HG03565 (cell line): Measurements from ENCODE around the gene JSRP1.

Source experiments
- ATAC-seq: cut with Tn5 transposase; IDR thresholded peaks from one replicate; pipeline ENCODE4 v1.9.1; 2021; ENCODE audit warnings: mild to moderate bottlenecking, moderate library complexity; ENCODE audit not compliant: unreplicated experiment

JSRP1 gene

DNA sequence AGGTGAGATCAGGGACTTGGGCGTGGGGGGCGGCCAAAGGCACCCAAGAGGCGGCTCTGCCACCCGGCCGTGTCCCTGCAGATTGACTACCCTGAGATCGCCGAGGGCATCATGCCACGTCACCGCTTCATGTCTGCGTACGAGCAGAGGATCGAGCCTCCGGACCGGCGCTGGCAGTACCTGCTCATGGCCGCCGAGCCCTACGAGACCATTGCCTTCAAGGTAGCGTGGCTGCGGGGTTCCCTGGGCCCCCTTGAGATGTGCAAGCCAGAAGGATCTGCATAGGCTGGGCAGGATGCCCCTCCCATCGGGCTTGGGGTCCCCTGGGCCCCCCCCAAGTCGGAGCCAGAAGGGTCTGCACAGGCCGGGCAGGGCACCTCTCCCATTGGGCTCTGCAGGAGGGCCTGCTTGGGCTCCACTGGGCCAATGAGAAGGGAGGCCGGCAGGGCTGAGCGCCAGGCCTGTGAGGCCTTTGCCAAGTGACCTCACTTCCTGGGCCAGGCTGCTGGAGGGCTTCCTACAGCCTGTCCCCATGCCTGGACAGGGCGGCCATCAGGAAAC, 9.3 kb downstream of the JSRP1 start:
- ATAC-seq = no peak

DNA sequence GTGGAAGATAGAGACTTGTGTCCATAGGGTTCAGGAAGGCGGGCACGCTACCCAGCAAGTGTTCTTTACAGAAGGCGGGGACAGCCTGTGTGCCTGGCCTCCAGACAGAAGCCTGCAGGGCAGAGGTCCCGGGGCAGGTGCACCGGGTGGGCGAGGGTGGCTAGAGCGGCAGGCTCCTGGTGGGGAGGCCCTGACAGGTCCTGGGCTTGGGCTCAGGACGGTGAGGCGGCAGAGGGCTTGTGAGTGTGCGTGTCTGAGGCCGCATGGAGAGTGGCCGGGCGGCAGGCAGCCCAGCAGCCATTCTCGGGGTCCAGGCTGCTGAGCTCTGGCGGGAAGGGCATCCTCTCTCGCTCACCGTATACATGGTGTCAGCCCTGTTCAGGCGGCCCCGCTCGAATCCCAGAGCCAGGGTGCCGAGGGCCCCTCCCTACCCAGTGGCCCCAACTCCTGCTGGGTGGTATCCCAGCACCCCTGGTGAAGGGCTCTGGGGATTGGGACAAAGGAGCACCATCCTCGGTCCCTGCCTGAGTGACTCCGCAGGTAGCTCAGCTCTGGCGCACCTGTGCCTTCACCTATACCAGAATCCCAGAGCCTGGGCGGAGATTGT, 10.1 kb downstream of the JSRP1 start:
- ATAC-seq = no peak

DNA sequence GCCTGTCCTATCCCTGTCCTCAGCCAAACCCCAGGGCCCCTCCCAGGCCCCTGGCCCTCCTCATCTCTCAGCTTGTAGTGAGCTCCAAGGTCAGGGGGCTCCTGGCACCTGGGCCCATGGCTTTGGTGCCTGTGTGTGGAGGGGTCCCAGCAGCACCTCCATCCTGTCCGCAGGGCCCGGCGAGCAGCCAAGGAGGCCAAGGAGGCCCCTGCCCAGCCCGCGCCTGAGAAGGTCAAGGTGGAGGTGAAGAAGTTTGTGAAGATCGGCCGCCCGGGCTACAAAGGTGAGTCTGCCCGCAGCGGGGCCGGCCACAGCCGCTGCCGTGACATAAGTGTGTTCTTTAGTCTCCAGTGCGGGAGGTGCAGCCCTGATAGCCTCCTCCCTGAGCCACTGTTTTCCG, 10.9 kb downstream of the JSRP1 start:
- no peak for ATAC-seq

GRCh38 chr19:2244486-2244885, 11.7 kb downstream of the JSRP1 start:
- ATAC-seq = no peak

DNA sequence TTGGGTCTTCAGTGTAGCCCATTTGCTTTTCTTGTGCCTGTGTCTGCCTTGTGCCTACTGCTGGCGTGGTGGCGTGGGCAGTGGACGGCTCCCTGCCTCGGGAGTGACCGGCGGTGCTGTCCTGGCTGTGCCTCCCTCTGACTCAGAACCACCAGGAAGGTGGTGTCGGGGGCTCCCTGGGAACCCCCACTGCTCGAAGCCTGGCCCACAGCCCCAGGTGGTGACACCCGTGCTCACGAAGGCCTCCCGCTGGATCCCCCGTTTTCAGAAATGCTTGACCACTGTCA, 12.1 kb downstream of the JSRP1 start:
- ATAC-seq = no peak

DNA sequence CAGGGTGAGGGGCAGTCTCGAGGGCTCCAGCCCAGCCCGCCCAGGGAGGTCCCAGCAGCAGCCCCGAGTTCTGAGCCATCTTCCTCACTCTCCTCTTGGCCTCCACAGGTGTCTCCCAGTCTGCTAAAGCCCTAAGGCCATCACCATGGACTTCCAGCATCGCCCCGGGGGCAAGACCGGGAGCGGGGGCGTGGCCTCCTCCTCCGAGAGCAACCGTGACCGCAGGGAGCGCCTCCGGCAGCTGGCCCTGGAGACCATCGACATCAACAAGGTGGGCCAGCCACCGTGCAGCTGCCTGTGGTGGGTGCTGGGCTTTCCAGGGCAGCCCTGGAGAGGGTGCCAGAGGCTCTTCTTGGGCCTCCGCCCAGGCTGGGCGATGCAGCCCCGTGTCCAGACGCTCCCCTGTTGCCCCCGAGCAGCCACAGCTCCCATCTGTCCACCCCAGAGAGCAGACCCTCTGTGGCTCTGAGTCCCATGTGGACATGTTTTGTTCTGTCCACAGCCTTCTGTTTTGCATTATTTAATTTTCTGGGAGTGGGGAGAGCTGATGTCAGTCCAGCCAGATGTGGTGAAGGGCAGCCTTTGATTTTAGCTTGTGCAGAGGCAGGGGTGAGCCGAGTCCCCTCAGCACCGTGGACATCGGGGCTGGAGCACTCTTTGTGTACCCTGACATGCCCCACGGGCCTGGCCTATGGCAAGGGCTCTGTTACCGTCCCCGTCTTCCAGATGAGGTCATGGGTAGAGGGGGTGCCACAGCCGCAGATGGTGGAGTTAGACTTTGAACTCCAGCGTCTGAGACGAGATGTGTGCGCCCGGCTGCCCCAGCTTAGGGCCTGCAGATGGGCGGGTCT, 12.7 kb downstream of the JSRP1 start:
- no peak for ATAC-seq

DNA sequence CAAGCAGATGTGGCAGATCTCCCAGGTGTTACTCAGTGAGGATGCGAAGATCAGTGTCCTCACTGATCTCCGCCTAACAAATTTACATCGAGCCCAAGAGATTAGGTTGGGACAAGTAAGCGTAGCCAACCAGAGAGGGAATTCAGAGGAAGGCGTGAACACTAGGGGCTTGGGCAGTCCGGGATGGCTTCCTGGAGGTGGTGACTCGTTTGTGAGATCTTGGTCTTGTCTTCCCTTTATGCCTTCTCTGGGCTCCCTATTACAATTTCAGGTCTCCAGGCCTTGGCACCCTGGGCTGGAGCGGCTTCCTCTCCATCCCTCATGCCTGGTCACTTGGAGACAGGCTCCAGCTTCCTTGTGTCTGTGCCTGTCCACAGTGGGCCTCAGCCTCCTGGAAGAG, 13.4 kb downstream of the JSRP1 start:
- ATAC-seq = no peak

DNA sequence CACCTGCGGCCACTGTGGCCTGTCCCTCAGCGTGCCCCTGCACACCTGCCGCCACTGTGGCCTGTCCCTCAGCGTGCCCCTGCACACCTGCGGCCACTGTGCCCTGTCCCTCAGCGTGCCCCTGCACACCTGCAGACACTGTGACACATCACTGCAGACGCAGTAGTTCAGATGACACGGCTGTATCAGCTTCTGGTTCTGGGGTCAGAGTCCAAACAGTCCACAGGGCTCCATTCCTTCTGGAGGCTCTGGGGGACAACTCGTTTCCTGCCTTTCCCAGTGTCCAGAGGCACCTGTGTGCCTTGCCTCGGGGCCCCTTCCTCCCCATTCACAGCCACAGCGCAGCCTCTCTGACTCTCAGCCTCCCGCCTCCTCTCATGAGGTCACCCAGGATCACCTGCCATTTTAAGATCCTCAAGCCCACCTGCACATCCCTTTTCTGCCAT, 14.1 kb downstream of the JSRP1 start:
- no peak for ATAC-seq

DNA sequence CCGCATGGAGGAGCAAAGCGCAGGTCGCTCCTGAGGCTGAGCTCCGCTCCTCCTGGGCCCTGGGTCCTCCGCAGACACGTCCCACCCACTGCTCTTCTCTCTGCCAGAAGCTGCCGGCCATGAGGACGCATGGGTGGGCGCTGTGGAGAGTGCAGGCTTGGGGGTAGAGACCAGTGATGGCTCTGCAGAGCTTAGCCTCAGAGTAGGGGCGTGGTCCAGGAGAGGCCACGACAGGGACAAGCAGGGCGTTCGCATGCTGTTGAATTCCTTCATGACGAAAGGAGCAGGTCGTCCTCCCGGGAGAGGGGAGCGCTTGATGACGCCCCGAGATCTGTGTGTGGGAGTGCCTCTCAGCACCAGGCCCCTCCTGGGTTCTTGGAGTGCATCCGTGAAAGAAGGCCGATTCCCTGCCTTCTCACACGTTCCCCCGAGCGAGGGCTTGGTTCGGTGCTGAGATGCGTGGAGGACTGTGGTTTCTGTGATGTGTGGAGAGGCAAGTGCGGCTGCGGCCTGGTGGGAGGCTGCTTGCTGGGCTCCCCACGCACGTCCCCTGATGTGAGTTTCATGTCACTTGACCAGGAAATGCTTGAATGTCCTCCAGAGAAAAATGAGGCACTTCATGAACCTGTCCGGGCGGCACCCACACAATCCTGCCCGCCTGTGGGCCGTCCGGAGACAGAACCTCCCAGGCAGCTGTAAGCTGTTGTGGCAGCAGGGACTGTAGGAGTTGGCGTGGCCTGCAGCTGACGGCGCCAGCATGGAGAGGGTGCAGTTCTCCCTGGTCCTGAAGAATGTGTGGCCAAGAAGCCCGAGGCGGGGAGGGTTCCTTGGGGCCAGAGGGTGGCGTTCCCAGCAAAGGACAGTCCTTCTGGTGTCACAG, 15.1 kb downstream of the JSRP1 start:
- no peak for ATAC-seq

- no peak for ATAC-seq
These were observed 16.1 kb downstream of the JSRP1 start for GRCh38 chr19:2239771-2240770.

DNA sequence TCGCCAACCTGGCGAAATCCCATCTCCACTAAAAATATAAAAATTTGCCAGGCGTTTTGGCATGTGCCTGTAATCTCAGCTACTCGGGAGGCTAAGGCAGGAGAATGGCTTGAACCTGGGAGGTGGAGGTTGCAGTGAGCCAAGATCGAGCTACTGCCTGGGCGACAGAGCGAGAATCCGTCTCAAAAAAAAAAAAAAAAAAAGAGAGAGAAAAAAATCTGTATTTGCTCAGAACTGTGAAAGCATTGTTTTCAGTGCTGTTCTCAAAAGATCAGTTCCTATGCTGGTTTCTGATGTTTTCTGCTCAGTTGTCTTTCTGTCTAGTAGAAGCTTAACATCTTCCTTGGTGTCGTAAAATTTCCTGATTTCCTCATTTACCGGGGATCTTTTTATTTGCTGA, 17.0 kb downstream of the JSRP1 start:
- no peak for ATAC-seq

- ATAC-seq = no peak
These were observed 18.4 kb downstream of the JSRP1 start for GRCh38 chr19:2237869-2238153.

- no peak for ATAC-seq
These were observed 19.0 kb downstream of the JSRP1 start for GRCh38 chr19:2237051-2237868.

- peak; percentile 65 for ATAC-seq
These were observed 19.7 kb downstream of the JSRP1 start, which contains the start of the genes PLEKHJ1 and SF3A2 for GRCh38 chr19:2236314-2237050. Gene PLEKHJ1, minus strand, starts transcription at chr19:2236329. Its CDS starts 81 bp downstream, at chr19:2236248. Gene SF3A2, plus strand, starts transcription at chr19:2236824. Its CDS starts 6,595 bp downstream, at chr19:2243419.

DNA sequence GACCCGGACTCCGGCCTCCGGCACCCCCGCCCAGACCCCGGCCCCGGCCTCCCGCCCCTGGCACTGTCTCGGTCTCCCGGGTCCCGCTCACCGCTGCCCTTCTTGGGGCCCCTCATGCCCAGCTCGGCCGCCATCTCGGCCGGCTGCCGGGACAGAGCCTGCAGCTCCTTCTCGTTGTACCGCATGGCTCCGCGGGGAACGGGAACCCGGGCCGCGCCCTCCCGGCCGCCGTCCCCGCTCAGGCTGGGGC, 20.2 kb downstream of the JSRP1 start:
- ATAC-seq = no peak

DNA sequence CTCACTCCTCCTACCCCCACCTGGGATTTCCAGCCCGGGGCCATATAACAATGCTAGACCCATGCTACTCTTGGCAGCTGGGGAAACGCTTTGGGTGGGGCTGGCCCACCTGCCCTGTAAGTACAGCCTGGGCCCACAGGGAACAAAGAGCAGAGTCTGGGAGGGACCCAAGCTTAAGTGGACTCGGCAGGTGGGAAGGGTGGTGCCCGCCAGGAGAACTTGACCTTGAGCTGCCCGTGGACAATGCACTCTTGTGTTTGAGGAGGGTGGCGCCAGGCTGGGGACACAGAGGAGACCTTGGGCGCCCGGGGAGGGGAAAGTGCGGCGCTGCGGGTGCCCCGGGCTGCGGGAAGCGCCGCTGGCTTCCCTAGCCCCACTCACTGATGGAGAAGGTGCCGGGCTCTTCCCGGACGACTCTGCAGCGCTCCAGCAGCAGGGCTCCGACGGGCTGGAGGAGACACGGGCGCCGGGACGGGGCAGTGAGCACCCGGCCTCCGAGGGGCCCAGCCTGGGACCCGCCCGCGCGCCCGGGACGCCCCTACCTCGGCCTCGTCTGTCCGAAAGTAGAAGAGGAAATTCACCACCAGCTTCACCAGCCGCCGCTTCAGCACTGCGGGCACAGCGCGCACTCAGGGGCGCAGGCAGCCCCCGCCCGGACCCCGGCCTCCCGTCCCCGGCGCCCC, 20.7 kb downstream of the JSRP1 start:
- peak; percentile 2 for ATAC-seq

DNA sequence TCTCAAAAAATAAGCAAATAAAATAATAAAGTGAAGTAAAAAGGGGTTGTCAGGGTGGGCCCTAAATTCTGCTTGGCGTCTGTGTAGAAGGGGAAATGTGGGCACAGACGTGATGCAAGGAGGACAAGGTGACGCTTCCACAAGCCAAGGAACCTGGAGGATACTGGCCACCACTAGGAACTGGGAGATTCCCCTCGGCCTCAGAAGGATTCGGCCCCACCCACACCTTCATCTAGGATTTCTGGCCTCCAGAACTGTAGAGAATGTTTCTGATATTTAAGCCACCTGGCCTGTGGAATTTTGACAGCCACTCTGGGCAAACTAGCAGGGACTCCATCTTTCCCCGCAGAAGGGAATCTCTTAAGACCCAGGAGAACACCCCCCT, 21.2 kb downstream of the JSRP1 start:
- ATAC-seq = no peak

DNA sequence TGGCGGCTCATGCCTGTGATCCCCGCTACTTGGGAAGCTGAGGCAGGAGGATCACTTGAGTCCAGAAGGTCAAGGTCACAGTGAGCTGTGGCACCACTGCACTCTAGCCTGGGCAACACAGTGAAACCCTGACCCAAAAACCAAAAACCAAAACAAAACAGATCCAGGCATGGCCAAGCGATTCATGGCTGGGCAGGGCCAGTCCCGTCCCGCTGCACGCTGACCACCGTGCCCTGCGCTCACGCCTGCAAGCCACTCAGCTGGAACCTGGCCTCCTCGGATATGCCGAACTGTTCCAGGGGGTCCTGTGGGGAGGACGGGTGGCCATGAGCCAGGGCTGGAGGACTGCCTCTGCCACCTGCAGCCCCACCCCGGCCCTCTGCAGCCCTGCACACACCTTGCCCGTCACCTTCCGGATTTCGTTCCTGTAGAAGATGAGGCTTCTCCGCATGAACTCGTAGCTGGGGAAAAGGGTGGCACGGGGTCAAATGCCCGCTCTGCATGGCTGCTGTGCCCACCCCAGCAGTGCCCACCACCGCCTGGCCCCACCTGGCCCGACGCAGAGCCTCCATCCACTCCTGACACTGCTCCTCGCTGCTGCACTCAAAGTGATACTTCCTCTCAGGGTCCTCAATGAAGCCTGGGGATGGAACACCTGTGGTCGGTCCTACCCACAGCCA, 22.5 kb downstream of the JSRP1 start:
- no peak for ATAC-seq
